Liver (tissue), 9 donors: ENCODE results near the gene UBALD2. TPM values are rescaled to one million over a fixed set of nuclear protein-coding genes. Genes with fewer than 3 reads are reported as not detected.

Experiments used
- DNase-seq: peaks from one replicate; pipeline ENCODE4 v3.0.0-alpha.2; 2017; ENCODE audit warnings: low spot score
- H3K27ac ChIP-seq, 2 donors: one replicate each; pipeline ENCODE4 v1.7.0; 2013; ENCODE audit warnings: inconsistent platforms in 2 of 2, low read length in 2 of 2, control low read depth in 1 of 2, low read depth in 1 of 2, mild to moderate bottlenecking in 1 of 2
- H3K27me3 ChIP-seq, 4 donors: one replicate each; pipeline versions ENCODE4 v1.6.1 to v1.7.0; 2013; ENCODE audit warnings: low read length in 3 of 4, inconsistent platforms in 1 of 4, mild to moderate bottlenecking in 1 of 4, moderate library complexity in 1 of 4; ENCODE audit not compliant: control insufficient read depth in 4 of 4, insufficient read depth in 4 of 4
- H3K36me3 ChIP-seq, 4 donors: one replicate each; pipeline versions ENCODE4 v1.6.1 to v1.7.0; 2013; ENCODE audit warnings: low read length in 3 of 4, mild to moderate bottlenecking in 3 of 4, low read depth in 1 of 4, moderate library complexity in 1 of 4; ENCODE audit not compliant: control insufficient read depth in 4 of 4, insufficient read depth in 3 of 4
- H3K4me1 ChIP-seq, 4 donors: one replicate each; pipeline versions ENCODE4 v1.6.1 to v1.7.0; 2013; ENCODE audit warnings: low read length in 3 of 4, mild to moderate bottlenecking in 3 of 4, moderate library complexity in 1 of 4; ENCODE audit not compliant: control insufficient read depth in 4 of 4, insufficient read depth in 4 of 4
- H3K4me3 ChIP-seq, 3 donors: one replicate each; pipeline versions ENCODE4 v1.6.1 to v1.7.0; 2013; ENCODE audit warnings: low read length in 3 of 3, control low read depth in 1 of 3, low read depth in 1 of 3, mild to moderate bottlenecking in 1 of 3
- H3K9ac ChIP-seq, 2 donors: one replicate each; pipeline ENCODE4 v1.7.0; 2013; ENCODE audit warnings: low read length in 2 of 2, mild to moderate bottlenecking in 2 of 2, moderate library complexity in 2 of 2, control low read depth in 1 of 2, low read depth in 1 of 2
- H3K9me3 ChIP-seq, 4 donors: one replicate each; pipeline versions ENCODE4 v1.6.1 to v1.7.0; 2013; ENCODE audit warnings: low read length in 3 of 4; ENCODE audit not compliant: control insufficient read depth in 4 of 4
- EGR1 ChIP-seq, 2 donors: IDR thresholded peaks; 2 replicates each; pipeline ENCODE4 v1.6.1; 2016 to 2018; ENCODE audit warnings: antibody characterized with exemption in 2 of 2, low read depth in 2 of 2
- FOXA1 ChIP-seq: IDR thresholded peaks from 2 replicates; pipeline ENCODE4 v1.6.1; 2016; ENCODE audit warnings: antibody characterized with exemption
- FOXA2 ChIP-seq: IDR thresholded peaks from 2 replicates; pipeline ENCODE4 v1.6.1; 2016; ENCODE audit warnings: antibody characterized with exemption
- GABPA ChIP-seq, 2 donors: IDR thresholded peaks in 1 of 2; conservative IDR thresholded peaks in 1 of 2; 2 replicates each; pipeline ENCODE4 v1.6.1; 2016; ENCODE audit warnings: antibody characterized with exemption in 2 of 2, mild to moderate bottlenecking in 1 of 2, moderate library complexity in 1 of 2
- HNF4A ChIP-seq, 2 donors: conservative IDR thresholded peaks; 2 replicates each; pipeline ENCODE4 v1.6.1; 2016; ENCODE audit warnings: antibody characterized with exemption in 2 of 2, mild to moderate bottlenecking in 2 of 2
- HNF4G ChIP-seq: IDR thresholded peaks from 2 replicates; pipeline ENCODE4 v1.6.1; 2016; ENCODE audit warnings: antibody characterized with exemption
- JUND ChIP-seq, 2 donors: IDR thresholded peaks; 2 replicates each; pipeline ENCODE4 v1.6.1; 2016; ENCODE audit warnings: antibody characterized with exemption in 2 of 2
- NR2F2 ChIP-seq: IDR thresholded peaks from 2 replicates; pipeline ENCODE4 v1.6.1; 2016; ENCODE audit warnings: antibody characterized with exemption
- RAD21 ChIP-seq, 2 donors: IDR thresholded peaks; 2 replicates each; pipeline ENCODE4 v1.6.1; 2016; ENCODE audit warnings: antibody characterized with exemption in 2 of 2, mild to moderate bottlenecking in 2 of 2
- RXRA ChIP-seq, 2 donors: IDR thresholded peaks; 2 replicates each; pipeline ENCODE4 v1.6.1; 2017 to 2018; ENCODE audit warnings: antibody characterized with exemption in 2 of 2, mild to moderate bottlenecking in 1 of 2
- SP1 ChIP-seq: IDR thresholded peaks from 2 replicates; pipeline ENCODE4 v1.6.1; 2018; ENCODE audit warnings: antibody characterized with exemption, mild to moderate bottlenecking
- TAF1 ChIP-seq: conservative IDR thresholded peaks from 2 replicates; pipeline ENCODE4 v1.6.1; 2016; ENCODE audit warnings: antibody characterized with exemption, mild to moderate bottlenecking
- YY1 ChIP-seq: IDR thresholded peaks from 2 replicates; pipeline ENCODE4 v1.6.1; 2016; ENCODE audit warnings: antibody characterized with exemption, mild to moderate bottlenecking
- WGBS: extraction: QIAGEN DNeasy Blood & Tissue Kit; methylation state at CpG from one replicate; pipeline ENCODE4 v1.1.7; 2013; 5-methylcytosine and 5-hydroxymethylcytosine counted together
- polyA plus RNA-seq, 2 donors: library from polyadenylated mRNA; stranded (reverse) in 1 of 2; unstranded in 1 of 2; fragments of 200-250 nt in 1 of 2; fragments of >200 nt in 1 of 2; fragmentation: Nextera tagmentation in 1 of 2; extraction: Ambion mirVana in 1 of 2; gene quantifications; one replicate each; pipeline versions ENCODE4 v1.2.1 to v1.2.3, GENCODE V29; 2013 to 2015
- total RNA-seq, 2 donors: library from RNA; depleted of rRNA; stranded (reverse); fragments of >200 nt; gene quantifications; one replicate each; pipeline ENCODE4 v1.2.3, GENCODE V29; 2014
- TF ChIP-seq, protein P1 (sequence below): IDR thresholded peaks from 2 replicates; pipeline ENCODE4 v1.6.1; 2016; ENCODE audit warnings: antibody characterized with exemption
- TF ChIP-seq, protein P2 (sequence below): IDR thresholded peaks from 2 replicates; pipeline ENCODE4 v1.6.1; 2016; ENCODE audit warnings: antibody characterized with exemption
- TF ChIP-seq, protein P3 (sequence below): fragments of 150-350 bp; IDR thresholded peaks from 2 replicates; pipeline ENCODE4 v1.5.1; 2017; ENCODE audit warnings: improper control_type of control experiment, low read depth, low read length; ENCODE audit not compliant: missing input control
- TF ChIP-seq, protein P4 (sequence below): IDR thresholded peaks from 2 replicates; pipeline ENCODE4 v1.6.1; 2016; ENCODE audit warnings: antibody characterized with exemption
- TF ChIP-seq, protein P5 (sequence below): IDR thresholded peaks from 2 replicates; pipeline ENCODE4 v1.6.1; 2016; ENCODE audit warnings: antibody characterized with exemption, mild to moderate bottlenecking
- donor health status: healthy.
- donor health status: healthy.
- donor health status: healthy.
- donor health status: healthy.
- donor health status: healthy.

The UBALD2 gene
- total and polyA plus RNA-seq, 4 donors, result 1.4 to 6.5 (median 3.6) TPM

DNA sequence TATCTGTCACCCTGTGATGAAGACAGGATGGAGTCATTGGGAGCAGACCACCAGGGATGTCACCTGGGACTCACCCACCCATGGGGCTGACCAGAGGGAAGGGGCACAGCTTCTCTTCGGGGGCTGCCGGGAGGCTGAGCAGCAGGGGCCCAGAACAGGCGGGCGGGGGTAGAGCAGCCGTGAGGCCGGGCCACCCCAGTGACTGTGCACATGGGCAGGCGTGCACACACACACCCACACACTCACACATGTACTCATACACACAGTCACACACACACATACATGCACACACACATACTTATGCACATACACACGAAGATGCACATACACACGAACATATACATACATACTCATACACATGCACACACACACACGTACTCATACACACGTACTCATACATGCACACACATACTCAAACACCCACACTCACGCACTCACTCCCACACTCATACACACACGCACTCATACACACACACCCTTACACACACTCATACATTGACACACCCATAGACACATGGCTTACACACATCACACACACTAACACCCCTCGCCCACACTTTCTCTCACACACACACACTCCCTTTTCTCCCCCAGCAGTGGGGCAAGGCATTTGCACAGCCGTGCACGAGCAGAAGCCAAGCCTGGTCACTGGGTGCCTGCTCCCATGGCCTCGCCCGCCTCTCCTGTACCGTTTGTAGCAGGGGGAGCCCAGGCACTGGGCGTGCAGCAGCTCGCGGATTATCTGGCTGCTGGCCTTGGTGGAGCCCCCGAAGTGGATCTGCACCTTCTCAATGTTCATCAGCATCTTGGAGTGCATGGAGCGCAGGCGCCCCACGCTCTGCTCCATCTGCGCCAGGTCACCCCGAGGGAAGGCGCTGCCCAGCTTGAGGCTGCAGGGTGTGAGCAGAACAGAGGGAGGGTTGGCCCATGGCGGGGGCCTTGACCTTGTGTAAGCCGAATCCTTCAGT is 12.4 kb downstream of the UBALD2 start:
- H3K27me3 ChIP-seq, result no peaks in the 10 kb centered on the region
- H3K9me3 ChIP-seq, result no peaks in the 10 kb centered on the region
- DNase-seq, result no peak
- peaks cover 0 to 1% (median 0%) of the 10 kb centered on the region in 4 donors for H3K36me3 ChIP-seq
- H3K9ac ChIP-seq, result no peak overlapping the region
- TF ChIP-seq RXRA (IDR thresholded peaks at IDR 0.05) (no peak), GABPA (IDR thresholded peaks at IDR 0.05 in 1 of 2, conservative IDR thresholded peaks at IDR 0.05 in 1 of 2) (no peak)
- WGBS, result 94% methylated on average over 31 of the region's 31 CpGs
- no peak overlapping the region for H3K4me3 ChIP-seq
- peaks cover 0 to 23% (median 13%) of the 10 kb centered on the region in 4 donors for H3K4me1 ChIP-seq
- H3K27ac ChIP-seq, result no peak overlapping the region

DNA sequence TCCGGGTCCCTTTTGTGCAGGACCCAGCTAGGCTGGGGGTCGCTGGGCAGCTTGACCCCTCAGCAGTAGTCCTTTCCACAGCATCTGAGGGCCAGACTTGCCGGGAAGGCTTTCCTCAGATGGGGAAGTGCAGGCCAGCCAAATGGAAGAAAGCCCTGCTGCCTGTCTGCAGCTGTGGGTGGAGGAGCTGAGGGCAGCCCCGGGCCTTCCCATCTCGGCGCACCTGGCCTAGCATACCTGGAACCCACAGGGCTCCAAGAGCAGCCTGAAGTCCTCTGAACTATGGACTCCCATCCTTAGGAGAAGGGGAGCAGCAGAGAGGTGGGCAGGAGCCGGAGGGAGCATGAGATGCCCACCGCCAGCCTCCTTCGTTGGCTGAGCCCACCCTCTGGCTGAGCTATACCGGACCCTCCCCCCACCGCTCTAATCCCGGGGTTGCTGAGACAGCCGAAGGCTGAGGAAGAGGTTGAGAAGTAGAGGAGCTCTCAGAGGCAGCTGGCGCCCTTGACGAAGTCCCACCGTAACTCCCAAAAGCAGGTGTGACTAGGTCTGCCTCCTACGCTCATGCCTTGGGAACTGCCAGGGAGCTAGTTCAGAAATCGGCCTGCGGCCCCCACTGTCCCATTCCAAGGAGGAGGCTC is 13.2 kb downstream of the UBALD2 start:
- Histone ChIP-seq H3K4me3 (no peak overlapping the region), H3K9ac (no peak overlapping the region), H3K36me3 (peaks cover 0 to 1% (median 0%) of the 10 kb centered on the region in 4 donors), H3K27me3 (no peaks in the 10 kb centered on the region), H3K27ac (no peak overlapping the region), H3K9me3 (no peaks in the 10 kb centered on the region), H3K4me1 (peaks cover 0 to 31% (median 14%) of the 10 kb centered on the region in 4 donors)
- no peak for DNase-seq
- 94% methylated on average over 19 of the region's 19 CpGs for WGBS
- TF ChIP-seq, protein P1, sequence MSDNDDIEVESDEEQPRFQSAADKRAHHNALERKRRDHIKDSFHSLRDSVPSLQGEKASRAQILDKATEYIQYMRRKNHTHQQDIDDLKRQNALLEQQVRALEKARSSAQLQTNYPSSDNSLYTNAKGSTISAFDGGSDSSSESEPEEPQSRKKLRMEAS, result no peak
- TF ChIP-seq HNF4G (no peak), TAF1 (no peak), RXRA (IDR thresholded peaks at IDR 0.05) (no peak), FOXA1 (no peak), YY1 (no peak), EGR1 (IDR thresholded peaks at IDR 0.05; ENCODE audit: low read depth in 2 of 2) (no peak), GABPA (IDR thresholded peaks at IDR 0.05 in 1 of 2, conservative IDR thresholded peaks at IDR 0.05 in 1 of 2) (no peak), SP1 (no peak), JUND (IDR thresholded peaks at IDR 0.05) (no peak), FOXA2 (no peak), NR2F2 (no peak), RAD21 (IDR thresholded peaks at IDR 0.05) (no peak), HNF4A (conservative IDR thresholded peaks at IDR 0.05) (no peak)
- TF ChIP-seq, protein P2, sequence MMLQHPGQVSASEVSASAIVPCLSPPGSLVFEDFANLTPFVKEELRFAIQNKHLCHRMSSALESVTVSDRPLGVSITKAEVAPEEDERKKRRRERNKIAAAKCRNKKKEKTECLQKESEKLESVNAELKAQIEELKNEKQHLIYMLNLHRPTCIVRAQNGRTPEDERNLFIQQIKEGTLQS, result no peak
- TF ChIP-seq, protein P3, sequence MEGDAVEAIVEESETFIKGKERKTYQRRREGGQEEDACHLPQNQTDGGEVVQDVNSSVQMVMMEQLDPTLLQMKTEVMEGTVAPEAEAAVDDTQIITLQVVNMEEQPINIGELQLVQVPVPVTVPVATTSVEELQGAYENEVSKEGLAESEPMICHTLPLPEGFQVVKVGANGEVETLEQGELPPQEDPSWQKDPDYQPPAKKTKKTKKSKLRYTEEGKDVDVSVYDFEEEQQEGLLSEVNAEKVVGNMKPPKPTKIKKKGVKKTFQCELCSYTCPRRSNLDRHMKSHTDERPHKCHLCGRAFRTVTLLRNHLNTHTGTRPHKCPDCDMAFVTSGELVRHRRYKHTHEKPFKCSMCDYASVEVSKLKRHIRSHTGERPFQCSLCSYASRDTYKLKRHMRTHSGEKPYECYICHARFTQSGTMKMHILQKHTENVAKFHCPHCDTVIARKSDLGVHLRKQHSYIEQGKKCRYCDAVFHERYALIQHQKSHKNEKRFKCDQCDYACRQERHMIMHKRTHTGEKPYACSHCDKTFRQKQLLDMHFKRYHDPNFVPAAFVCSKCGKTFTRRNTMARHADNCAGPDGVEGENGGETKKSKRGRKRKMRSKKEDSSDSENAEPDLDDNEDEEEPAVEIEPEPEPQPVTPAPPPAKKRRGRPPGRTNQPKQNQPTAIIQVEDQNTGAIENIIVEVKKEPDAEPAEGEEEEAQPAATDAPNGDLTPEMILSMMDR, result no peak
- TF ChIP-seq, protein P4, sequence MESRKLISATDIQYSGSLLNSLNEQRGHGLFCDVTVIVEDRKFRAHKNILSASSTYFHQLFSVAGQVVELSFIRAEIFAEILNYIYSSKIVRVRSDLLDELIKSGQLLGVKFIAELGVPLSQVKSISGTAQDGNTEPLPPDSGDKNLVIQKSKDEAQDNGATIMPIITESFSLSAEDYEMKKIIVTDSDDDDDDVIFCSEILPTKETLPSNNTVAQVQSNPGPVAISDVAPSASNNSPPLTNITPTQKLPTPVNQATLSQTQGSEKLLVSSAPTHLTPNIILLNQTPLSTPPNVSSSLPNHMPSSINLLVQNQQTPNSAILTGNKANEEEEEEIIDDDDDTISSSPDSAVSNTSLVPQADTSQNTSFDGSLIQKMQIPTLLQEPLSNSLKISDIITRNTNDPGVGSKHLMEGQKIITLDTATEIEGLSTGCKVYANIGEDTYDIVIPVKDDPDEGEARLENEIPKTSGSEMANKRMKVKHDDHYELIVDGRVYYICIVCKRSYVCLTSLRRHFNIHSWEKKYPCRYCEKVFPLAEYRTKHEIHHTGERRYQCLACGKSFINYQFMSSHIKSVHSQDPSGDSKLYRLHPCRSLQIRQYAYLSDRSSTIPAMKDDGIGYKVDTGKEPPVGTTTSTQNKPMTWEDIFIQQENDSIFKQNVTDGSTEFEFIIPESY, result no peak
- TF ChIP-seq, protein P5, sequence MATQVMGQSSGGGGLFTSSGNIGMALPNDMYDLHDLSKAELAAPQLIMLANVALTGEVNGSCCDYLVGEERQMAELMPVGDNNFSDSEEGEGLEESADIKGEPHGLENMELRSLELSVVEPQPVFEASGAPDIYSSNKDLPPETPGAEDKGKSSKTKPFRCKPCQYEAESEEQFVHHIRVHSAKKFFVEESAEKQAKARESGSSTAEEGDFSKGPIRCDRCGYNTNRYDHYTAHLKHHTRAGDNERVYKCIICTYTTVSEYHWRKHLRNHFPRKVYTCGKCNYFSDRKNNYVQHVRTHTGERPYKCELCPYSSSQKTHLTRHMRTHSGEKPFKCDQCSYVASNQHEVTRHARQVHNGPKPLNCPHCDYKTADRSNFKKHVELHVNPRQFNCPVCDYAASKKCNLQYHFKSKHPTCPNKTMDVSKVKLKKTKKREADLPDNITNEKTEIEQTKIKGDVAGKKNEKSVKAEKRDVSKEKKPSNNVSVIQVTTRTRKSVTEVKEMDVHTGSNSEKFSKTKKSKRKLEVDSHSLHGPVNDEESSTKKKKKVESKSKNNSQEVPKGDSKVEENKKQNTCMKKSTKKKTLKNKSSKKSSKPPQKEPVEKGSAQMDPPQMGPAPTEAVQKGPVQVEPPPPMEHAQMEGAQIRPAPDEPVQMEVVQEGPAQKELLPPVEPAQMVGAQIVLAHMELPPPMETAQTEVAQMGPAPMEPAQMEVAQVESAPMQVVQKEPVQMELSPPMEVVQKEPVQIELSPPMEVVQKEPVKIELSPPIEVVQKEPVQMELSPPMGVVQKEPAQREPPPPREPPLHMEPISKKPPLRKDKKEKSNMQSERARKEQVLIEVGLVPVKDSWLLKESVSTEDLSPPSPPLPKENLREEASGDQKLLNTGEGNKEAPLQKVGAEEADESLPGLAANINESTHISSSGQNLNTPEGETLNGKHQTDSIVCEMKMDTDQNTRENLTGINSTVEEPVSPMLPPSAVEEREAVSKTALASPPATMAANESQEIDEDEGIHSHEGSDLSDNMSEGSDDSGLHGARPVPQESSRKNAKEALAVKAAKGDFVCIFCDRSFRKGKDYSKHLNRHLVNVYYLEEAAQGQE, result no peak
